GM12891 (cell line): Measurements from ENCODE around the gene CIITA.
A peak's percentile ranks its signal among the peaks of the same experiment; 100 is the strongest.

ENCODE experiments used
- DNase-seq: peaks from one replicate; pipeline ENCODE4 v3.0.0; 2011; ENCODE audit warnings: low spot score; ENCODE audit not compliant: insufficient read length
- FAIRE-seq: peaks from 2 replicates; lab custom pipeline; 2011; peaks lifted over from hg19 to GRCh38; lab: Jason Lieb, UNC
- PAX5 ChIP-seq: IDR thresholded peaks from 2 replicates; pipeline ENCODE4 v1.6.1; 2011; ENCODE audit warnings: low read length, moderate library complexity, mild to moderate bottlenecking; ENCODE audit not compliant: insufficient read depth, severe bottlenecking
- POLR2A ChIP-seq: IDR thresholded peaks from 2 replicates; pipeline ENCODE4 v1.6.1; 2011; ENCODE audit warnings: low read depth, low read length, control low read depth
- POLR2AphosphoS5 ChIP-seq: IDR thresholded peaks from 2 replicates; pipeline ENCODE4 v1.6.1; 2011; ENCODE audit warnings: low read depth, low read length, control low read depth
- POU2F2 ChIP-seq: IDR thresholded peaks from 2 replicates; pipeline ENCODE4 v1.6.1; 2011; ENCODE audit warnings: low read depth, mild to moderate bottlenecking, control low read depth, low read length, moderate library complexity
- SPI1 ChIP-seq: IDR thresholded peaks from 2 replicates; pipeline ENCODE4 v1.6.1; 2011; ENCODE audit warnings: low read depth, low read length, control low read depth
- TAF1 ChIP-seq: IDR thresholded peaks from 2 replicates; pipeline ENCODE4 v1.6.1; 2011; ENCODE audit warnings: low read depth, low read length, control low read depth

The CIITA gene

DNA sequence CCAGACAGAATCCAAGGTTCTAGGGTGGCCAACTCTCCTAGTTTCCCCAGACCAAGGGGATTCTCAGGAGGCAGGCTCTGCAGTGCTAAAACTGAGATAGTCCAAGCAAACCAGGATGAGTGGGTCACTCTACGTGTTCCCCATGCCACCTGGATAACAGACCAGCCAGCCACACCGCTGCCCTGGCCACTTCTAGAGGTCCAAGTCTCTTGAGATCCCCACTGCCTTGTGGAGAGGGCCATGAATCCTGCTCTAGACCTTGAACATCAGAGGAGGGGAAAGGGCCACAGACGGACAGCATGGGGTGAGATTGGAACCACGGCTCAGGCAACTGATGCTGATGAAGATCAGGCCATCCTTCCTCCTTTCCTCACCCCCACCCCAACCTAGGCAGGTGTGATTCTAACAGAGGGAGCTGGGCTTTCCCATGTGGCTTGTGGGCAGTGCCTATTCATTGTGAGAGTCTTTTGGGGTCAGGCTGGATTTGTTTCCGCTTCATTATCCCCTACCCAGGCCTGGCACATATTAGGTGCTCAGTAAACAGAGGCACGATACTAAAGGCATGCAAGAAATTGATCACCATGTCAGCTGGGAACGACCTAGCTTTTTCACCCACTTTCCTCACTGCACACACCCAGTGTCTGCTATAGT lies 41.6 kb upstream of the CIITA start:
- TF ChIP-seq SPI1 (no peak), POLR2A (no peak), POLR2AphosphoS5 (no peak), TAF1 (no peak), PAX5 (peak; percentile 87), POU2F2 (peak; percentile 70)
- FAIRE-seq: peak; percentile 93
- no peak for DNase-seq

GRCh38 chr16:10836174-10836853 lies 40.7 kb upstream of the CIITA start:
- FAIRE-seq (no peak), DNase-seq (no peak)
- TF ChIP-seq TAF1: no peak
- no peak for TF ChIP-seq POLR2AphosphoS5
- TF ChIP-seq PAX5: no peak
- no peak for TF ChIP-seq SPI1
- TF ChIP-seq POU2F2: no peak
- TF ChIP-seq POLR2A: no peak

- DNase-seq (no peak), FAIRE-seq (no peak)
- no peak for TF ChIP-seq POLR2A
- TF ChIP-seq PAX5: no peak
- TF ChIP-seq TAF1: no peak
- no peak for TF ChIP-seq SPI1
- no peak for TF ChIP-seq POLR2AphosphoS5
- TF ChIP-seq POU2F2: no peak
Observed at GRCh38 chr16:10838621-10839278, 38.3 kb upstream of the CIITA start.

GRCh38 chr16:10839279-10839666 lies 37.7 kb upstream of the CIITA start:
- DNase-seq (no peak), FAIRE-seq (no peak)
- TF ChIP-seq PAX5 (no peak), SPI1 (no peak), POU2F2 (no peak), TAF1 (no peak), POLR2AphosphoS5 (no peak), POLR2A (no peak)

- no peak for TF ChIP-seq PAX5
- TF ChIP-seq POLR2A: no peak
- TF ChIP-seq TAF1: no peak
- TF ChIP-seq POLR2AphosphoS5: no peak
- no peak for TF ChIP-seq SPI1
- TF ChIP-seq POU2F2: no peak
- no peak for FAIRE-seq
- DNase-seq: no peak
Observed at GRCh38 chr16:10840703-10841102, 36.3 kb upstream of the CIITA start.

GRCh38 chr16:10846213-10846998 lies 30.6 kb upstream of the CIITA start:
- FAIRE-seq (no peak), DNase-seq (no peak)
- TF ChIP-seq POU2F2 (no peak), POLR2A (no peak), PAX5 (no peak), POLR2AphosphoS5 (no peak), SPI1 (no peak), TAF1 (no peak)

- no peak for DNase-seq
- no peak for FAIRE-seq
- no peak for TF ChIP-seq PAX5
- TF ChIP-seq POLR2AphosphoS5: no peak
- TF ChIP-seq POU2F2: no peak
- no peak for TF ChIP-seq POLR2A
- TF ChIP-seq TAF1: no peak
- TF ChIP-seq SPI1: no peak
Observed at GRCh38 chr16:10847176-10847575, 29.8 kb upstream of the CIITA start.

DNA sequence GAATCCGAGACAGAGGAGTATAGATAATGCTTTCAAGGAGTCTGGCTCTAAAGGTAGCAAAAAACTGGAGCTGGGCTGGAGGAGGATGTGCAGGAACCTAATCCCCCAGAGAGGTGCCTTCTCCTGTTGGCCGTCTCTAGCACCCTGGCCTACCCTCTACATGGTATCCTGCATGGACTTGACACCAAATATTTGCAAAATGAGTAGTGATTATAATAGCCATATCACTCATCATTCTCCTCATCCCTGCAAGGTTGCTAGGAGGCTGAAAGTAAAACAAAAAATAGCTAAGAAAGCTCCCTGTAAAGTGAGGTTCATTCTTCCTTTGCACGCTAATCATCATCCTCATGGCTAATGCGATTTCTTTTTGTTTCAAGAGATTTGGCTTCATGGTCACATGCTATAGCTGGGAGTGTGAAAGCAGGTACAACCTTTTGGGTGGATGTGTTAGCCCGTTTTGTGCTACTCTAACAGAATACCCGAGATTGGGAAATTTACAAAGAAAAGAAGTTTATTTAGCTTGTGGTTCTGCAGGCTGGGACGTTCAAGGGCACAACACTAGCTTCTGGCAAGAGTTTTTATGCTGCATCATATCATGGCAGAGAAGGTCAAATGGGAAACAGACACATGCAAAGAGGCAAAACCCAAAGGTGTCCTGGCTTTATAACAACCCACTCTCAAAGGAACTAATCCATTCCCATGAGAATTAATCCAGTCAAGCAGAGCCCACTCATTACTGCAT lies 27.1 kb upstream of the CIITA start:
- TF ChIP-seq POLR2AphosphoS5 (no peak), PAX5 (no peak), TAF1 (no peak), POLR2A (no peak), SPI1 (no peak), POU2F2 (no peak)
- FAIRE-seq (no peak), DNase-seq (no peak)
